LNCaP clone FGC (cell line): ENCODE results near the gene FSTL4.
A peak's percentile ranks its signal among the peaks of the same experiment; 100 is the strongest.

Experiments used
- DNase-seq: peaks from one replicate; pipeline ENCODE4 v3.0.0-alpha.2; 2011; ENCODE audit warnings: low read depth
- H3K4me3 ChIP-seq: 2 replicates; pipeline ENCODE4 v1.5.1; 2011; ENCODE audit warnings: mild to moderate bottlenecking, low read depth, low read length, control low read depth
- CTCF ChIP-seq: IDR thresholded peaks from 2 replicates; pipeline ENCODE4 v1.5.1; 2012; ENCODE audit warnings: mild to moderate bottlenecking; ENCODE audit not compliant: control insufficient read depth, insufficient read depth; ENCODE audit errors: extremely low read depth

The FSTL4 gene

DNA sequence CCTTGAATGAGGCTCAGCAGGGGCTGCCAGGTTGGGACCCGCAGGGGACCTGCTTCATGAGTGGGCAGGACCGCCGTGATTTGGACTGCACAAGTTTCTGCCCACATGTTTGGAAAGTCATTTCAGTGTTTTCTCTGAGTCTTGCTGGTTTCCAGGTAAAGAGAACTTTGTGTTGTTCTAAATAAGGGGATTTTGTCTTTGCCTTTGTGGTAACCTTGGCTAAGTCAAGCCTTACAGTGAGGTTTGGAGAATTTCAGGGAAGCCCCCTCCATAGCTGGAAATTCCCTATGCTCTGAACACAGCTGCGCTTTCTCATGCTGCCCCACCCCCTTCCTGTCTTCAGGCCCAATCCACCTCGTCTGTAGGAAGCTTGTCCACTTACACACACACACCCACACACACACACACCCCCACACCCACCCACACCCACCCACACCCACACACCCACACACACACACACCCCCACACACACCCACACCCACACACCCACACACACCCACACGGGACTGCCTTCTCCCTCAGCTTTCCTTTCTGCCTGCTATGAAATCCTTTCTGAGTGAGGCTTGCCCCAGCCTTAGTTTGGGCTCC is 290.4 kb downstream of the FSTL4 start:
- no peak for DNase-seq
- TF ChIP-seq CTCF, result no peak
- no peak overlapping the region for H3K4me3 ChIP-seq

DNA sequence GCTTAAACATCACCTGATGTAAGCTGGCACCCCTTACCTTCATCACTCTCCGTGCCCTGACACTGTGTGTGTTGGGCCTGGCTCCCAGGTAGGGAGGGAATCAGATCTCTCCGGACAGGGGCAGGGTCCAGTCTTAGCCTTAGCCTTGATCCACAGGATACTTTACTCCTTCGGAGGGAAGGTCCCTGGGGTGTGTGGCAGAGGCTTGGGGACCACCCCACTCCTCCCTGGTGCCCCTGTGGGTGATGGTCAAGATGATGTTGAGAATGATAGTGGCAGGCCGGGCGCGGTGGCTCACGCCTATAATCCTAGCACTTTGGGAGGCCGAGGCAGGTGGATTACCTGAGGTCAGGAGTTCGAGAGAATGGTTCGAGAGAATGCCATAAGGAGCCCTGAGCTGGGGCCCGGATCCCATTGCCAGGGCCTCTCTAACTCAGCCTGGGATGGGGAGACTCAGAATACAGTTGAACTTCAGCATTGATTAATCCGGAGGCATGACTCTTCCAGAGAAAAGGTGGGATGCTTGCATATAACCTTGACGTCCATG is 291.0 kb downstream of the FSTL4 start:
- TF ChIP-seq CTCF, result no peak
- H3K4me3 ChIP-seq, result no peak overlapping the region

DNA sequence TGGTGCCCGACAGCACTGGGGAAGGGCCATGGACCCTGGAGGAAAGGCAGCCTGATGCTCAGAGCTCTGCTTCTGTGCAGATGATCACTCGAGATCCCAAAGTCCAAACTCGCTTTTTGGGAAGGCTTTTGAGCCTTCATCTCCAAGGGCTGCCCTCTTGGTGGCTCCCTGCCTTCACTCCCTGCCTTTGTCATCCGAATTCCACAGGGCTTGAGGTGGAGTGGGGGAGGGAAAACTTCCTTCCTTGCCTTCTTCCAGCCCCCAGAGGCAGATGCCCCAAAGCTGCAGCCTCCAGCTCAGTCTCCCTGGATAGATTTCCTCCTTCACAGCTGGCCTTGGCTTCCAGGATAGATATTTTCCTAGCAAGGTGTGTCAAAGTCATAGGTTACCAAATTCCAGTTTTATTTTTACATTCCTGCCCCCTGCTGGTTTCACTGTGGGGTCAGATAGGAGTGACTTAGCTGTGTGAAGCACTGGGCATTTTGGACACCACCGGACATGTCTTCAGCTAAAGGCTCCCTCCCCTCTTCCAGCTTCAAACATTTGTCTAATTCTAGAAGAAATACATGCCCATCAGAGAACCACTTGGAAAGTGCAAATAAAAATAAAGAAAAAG is 292.3 kb downstream of the FSTL4 start:
- DNase-seq, result no peak
- TF ChIP-seq CTCF, result peak; percentile 39; the same call in 1 of the 2 replicates
- H3K4me3 ChIP-seq, result no peak overlapping the region

More for the DNA sequence above, 291.0 kb downstream of the FSTL4 start:
- DNase-seq, result no peak

- TF ChIP-seq CTCF, result no peak
- no peak for DNase-seq
- no peak overlapping the region for H3K4me3 ChIP-seq
Measured at GRCh38 chr5:133319244-133319643, 293.1 kb downstream of the FSTL4 start.

DNA sequence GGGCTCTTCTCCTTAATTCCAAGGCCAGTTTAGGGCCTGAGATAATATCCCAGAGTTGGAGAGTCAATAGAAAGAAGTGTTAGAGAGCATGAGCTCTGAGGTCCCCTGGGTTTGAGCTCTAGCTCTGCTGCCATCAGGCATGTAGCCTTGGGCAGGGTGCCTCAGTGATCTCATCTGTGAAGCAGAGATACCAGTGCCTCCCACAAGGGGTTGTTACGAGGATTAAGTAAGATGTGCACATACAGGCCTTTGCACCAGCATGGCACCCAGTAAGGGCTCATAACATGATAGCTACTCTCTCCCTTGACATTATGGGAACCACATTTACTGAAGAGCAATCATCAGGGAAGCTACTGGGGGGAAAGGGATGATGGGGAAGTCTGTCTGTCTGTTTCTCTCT is 294.8 kb downstream of the FSTL4 start:
- H3K4me3 ChIP-seq, result no peak overlapping the region
- no peak for TF ChIP-seq CTCF
- DNase-seq, result no peak

DNA sequence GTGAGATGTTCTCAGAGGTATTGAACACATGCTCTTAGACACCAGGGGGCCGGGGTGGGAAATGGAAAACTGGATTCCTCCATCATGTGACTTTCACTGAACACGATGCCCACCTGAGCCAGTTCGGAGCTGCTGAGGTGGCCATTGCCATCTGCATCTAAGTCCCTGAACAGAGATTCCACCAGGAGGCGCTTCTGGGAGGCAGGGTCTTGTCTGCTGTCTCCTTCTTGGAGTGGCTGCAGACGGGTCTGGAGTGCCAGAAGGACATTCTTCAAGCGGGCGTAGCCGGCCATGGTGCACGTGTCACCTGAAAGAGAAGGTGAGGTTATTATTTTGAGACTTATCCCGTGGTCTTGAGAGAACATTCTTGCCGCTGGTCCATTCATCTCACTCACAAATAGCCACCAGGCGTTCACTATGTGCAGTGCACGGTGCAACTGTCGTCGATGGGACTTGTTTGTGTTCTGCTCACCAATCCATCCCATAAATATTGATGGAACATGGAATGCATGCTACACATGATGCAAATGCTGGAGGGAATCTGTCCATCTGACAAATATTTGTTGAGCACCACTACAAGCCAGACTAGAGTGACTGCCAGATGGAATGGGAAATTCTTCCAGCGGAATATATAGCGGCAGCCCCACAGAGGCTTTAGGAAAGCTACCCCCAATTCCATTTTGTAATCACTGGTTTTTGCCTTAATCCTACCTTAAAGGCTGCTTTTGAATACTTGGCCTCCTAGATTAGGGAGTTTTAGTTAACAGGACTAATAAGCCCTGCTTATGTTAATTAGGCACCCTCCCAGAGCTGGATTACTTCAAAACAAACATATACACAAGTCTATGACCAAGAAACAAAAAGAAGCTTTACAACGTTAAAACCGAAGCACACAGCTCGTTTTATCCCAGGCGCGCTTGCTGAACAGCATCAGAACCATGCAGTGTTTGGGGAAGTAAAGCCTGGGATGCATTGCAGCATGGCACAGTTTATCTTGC is 295.7 kb downstream of the FSTL4 start:
- peak; percentile 30 for TF ChIP-seq CTCF
- DNase-seq, result no peak

More for the DNA sequence above, 295.7 kb downstream of the FSTL4 start:
- no peak overlapping the region for H3K4me3 ChIP-seq
